Right hindlimb (tissue), 1 donor: ENCODE results near the gene CDC42SE2.

Experiments used
- DNase-seq: peaks from one replicate; pipeline ENCODE4 v3.0.0-alpha.2; 2018

The CDC42SE2 gene, protein sequence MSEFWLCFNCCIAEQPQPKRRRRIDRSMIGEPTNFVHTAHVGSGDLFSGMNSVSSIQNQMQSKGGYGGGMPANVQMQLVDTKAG

GRCh38 chr5:131263648-131264450 lies at the start of gene CDC42SE2:
Gene CDC42SE2, plus strand, starts transcription at chr5:131264053. Its CDS starts 95,441 bp downstream, at chr5:131359494.
- peak; percentile 92 for DNase-seq

DNA sequence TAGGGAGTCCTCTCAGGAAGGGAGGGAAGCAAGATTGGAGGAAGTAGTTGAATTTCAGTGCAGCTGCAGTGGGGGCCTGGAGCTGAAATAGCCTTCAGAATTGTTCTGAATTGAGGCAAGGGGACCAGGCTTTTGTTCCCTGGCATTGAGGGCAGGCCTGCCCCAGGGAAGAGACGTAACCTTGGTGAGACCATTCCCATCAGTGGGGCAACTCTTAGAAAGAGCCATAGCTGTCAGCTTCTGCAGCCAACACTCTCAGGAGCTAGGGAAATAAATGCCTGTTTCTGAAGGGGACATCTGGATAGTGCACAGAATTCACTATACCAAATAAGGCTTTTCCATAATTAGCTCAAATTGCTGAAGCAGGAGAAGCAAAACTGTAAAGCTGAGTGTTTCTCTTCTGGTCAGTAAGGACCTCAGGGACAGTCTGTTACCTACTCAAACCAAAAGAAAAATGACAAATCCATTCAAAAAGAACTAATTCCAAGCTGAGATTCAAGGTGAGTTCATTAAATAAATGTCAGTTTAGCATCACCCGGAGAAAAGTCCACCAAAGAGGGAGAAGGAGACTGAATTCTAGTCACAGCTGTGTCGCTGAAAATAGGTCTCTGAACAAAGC lies 49.1 kb upstream of the CDC42SE2 start:
- DNase-seq = no peak

DNA sequence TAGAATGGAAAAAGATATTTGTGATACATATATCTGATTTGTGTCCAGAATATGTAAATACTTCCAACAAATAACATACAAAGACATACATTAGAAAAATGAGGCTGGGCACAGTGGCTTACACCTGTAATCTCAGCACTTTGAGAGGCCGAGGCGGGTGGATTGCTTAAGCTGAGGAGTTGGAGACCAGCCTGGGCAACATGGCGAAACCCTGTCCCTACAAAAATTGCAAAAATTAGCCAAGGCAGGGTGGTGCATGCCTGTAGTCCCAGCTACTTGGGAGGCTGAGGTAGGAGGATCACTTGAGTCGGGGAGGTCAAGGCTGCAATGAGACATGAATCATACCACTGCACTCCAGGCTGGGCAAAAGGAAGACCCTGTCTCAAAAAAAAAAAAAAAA lies 46.1 kb upstream of the CDC42SE2 start:
- DNase-seq = no peak

DNA sequence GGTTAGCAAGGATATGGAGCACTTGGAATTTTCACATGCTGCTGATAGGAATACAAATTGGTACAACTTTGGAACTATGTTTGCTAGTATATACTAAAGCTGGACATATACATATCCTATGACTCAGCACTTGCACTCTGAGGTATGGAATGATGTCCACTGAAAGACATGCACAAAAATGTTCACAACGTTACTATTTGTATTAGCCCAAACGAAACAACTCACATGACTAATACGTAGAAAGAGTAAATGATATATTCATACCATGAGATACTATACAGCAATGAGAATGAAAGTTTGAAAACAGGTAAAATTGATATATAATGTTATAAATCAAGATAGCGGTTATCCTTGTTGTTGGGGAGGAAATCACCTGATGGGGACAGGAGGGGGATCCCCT lies 45.5 kb upstream of the CDC42SE2 start:
- DNase-seq = no peak

DNA sequence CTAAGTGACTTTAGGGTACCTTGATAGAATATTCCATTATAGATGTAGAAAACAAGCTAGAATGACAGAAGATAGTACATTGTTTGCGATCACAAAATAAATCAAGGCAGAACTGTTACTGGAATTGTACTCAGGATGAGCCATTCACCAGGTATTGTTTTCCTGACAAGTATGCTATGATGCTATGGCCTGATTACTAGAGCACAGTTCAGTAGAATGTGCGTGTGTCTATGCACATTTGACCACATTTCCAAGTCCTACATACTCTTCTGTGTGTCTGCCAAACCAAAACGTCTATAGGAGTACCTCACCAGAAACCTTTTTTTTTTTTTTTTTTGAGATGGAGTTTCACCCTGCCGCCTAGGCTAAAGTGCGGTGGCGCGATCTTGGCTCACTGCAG lies 43.3 kb upstream of the CDC42SE2 start:
- no peak for DNase-seq

DNA sequence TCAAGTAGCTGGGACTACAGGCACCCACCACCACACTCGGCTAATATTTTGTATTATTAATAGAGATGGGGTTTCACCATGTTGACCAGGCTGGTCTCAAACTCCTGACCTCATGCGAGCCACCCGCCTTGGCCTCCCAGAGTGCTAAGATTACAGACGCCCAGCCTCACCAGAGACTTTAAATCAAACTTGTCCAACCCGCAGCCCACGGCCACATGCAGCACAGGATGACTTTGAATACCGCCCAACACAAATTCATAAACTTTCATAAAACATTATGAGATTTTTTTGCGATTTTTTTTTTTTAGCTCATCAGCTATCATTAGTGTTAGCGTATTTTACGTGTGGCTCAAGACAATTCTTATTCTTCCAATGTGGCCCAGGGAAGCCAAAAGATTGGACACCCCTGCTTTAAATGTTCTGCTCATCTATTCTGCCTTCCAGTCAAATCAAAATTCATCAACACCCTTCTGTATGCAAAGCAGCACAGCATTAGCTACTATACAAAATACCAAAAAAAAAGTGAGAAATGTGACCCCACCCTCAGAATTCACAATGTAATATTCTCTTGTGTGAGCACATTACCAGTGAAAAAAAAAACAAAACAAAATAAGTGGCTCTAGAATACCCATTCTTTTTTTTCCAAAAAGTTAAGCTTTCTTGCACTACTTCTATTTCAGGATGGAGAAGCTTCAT lies 42.7 kb upstream of the CDC42SE2 start:
- no peak for DNase-seq

- DNase-seq = no peak
Measured at GRCh38 chr5:131221888-131222287, 42.0 kb upstream of the CDC42SE2 start.

DNA sequence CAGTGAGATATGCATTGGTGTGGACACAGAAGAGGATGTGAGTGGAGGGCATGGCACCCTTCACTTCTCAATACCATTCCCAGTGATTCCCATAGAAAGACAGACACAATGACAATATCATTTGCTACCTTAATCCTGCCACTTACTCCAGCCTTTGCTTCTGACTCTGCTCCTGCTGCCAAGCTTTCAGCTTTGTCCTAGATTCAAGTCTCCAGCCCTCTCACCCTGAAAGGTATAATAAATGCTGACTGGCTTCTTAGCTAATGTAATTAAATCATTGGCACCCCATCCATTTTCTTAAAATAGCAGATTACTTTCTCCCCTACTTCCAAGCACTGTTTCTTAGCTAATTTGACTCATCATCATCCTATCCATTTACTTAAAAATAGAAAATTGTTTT lies 41.1 kb upstream of the CDC42SE2 start:
- no peak for DNase-seq

- no peak for DNase-seq
Measured at GRCh38 chr5:131223751-131224386, 40.0 kb upstream of the CDC42SE2 start.

DNA sequence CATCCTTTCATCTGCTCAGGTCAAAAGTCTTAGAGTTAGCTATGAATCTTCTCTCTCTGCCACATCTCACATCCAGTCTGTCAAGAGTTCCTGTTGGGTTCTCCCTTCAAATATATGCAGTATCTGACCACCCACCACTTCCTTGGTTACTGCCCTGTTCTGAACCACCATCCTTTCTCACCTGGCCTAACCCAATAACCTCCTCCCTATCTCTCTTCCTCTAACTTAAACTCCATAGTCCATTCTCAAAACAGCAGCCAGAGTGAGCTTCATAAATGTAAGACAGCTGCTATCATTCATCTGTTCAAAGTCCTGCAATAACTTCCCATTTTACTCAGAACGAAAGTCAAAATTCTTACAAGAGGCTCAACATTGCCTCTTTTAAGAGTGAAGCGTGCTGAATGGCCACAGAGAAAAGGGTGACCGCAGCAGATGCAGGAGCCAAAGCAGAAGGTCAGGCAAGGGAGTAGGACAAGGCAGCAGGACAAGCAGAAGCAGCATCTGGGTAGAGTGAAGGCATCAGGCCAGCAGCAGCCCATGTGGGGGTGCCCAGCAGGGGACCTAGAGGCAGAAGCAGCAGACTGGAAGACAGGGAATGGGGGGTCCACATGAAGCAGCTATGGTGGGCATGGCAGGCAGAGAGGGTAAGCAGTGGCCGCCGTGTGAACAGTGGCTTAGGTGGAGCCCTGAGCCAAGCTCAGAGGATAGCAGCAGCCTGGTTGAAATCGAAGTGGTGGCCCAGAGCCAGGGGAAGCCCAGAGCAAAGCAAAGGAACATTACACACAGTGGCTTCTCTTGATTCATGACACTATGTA lies 39.3 kb upstream of the CDC42SE2 start:
- no peak for DNase-seq

DNA sequence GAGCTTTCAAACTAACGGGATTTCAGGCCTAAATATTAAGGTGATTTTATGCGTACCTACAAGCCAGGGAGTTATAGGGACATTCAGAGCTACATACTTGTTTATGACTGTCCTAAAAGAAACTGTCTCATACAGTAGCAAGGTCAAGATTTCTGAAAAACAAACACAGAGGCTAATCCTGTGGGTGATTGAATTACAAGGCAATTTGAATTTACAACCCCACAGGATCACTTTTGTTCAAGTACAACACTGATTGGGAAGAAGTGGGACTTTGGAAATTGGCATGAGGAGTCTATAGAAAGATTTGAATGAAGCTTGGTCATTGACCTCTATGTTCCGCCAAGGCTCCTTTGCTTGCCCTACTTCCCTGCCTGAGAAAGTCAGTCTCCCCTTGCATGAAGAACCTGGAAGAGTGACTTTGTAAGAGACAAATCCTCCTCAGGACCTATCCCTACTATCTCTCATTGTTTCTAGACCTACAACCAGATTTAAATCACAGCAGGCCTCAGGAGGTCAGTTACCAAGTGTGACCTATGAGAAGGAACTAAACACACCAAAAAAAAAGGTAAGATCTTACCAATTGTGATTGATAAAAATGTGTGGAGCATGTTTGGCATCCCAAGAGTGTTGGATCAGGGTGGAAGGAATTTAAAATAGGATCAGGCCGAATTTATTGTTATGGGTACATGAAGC lies 38.4 kb upstream of the CDC42SE2 start:
- no peak for DNase-seq

DNA sequence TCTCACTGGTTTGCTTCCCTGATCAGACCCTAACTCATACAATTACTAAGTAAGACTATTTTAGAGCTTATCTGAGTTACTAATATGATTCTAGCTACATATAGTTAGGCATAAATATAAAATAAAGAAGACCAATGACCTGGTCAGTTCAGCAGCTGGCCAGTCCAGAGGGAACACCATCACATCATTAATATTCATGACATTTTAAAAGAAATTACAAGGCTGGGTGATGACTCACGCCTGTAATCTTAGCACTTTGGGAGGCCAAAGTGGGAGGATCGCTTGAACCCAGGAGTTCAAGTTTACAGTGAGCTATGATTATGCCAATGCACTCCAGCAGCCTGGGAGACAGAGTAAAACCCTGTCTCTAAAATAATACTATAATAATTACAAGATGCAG lies 37.0 kb upstream of the CDC42SE2 start:
- DNase-seq = no peak

DNA sequence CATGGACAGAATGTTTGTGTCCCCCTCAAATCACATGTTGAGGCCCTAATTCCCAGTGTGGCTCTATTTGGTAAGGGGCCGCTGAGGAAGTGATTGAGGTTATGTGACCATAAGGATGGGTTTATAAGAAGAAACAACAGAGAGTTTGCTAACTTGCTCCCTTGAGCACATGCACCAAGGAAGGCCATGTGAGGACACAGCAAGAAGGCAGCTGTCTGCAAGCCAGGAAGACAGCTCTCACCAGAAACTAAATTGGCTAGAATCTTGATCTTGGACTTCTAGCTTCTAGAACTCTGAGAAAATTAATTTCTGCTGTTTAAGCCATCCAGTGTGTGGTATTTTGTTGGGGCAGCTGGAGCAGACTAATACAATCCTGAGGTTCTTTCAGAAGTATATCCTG lies 35.2 kb upstream of the CDC42SE2 start:
- no peak for DNase-seq

DNA sequence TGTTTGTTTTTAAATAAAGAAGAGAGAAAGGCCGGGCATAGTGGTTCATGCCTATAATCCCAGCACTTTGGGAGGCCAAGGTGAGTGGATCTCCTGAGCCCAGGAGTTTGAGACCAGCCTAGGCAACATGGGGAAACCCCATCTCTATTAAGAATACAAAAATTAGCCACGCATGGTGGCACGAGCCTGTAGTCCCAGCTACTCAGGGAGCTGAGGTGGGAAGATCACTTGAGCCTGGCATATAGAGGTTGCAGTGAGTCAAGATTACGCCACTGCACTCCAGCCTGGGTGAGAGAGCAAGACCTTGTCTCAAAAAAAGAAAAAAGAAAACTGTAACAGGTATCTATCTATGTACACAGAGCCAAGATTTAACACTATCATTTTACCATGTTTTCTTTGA lies 34.2 kb upstream of the CDC42SE2 start:
- DNase-seq = no peak

- no peak for DNase-seq
Measured at GRCh38 chr5:131230406-131230805, 33.4 kb upstream of the CDC42SE2 start.

DNA sequence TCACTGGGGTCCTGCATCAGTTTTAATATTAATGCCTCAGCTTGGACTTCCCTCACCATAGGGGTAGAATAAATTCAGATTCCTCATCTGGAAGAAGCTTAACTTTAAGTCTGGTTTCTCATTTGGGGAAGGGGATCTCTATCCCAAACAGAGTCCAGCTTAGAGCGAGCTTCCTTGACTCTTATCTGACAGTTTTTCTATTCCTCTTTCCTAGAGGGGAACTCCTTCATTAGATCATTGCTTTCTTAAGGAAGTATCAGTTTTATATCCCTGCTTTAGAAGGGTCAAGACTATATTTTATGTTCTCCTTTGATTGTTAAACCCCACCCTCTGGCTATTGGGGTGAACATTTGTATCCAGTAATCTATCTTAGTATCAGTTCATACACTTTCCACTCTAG lies 24.2 kb upstream of the CDC42SE2 start:
- DNase-seq = no peak

GRCh38 chr5:131242728-131243255 lies 21.1 kb upstream of the CDC42SE2 start:
- DNase-seq = no peak

GRCh38 chr5:131245312-131245711 lies 18.5 kb upstream of the CDC42SE2 start:
- DNase-seq = no peak

GRCh38 chr5:131245948-131246347 lies 17.9 kb upstream of the CDC42SE2 start:
- DNase-seq = no peak

GRCh38 chr5:131246504-131246903 lies 17.3 kb upstream of the CDC42SE2 start:
- DNase-seq = no peak

GRCh38 chr5:131250751-131251475 lies 12.9 kb upstream of the CDC42SE2 start:
- DNase-seq = no peak
